Esophagus squamous epithelium (tissue), 5 donors: Measurements from ENCODE around the gene WDR38. TPM values are rescaled to one million over a fixed set of nuclear protein-coding genes. Genes with fewer than 3 reads are reported as not detected.

ENCODE experiments used
- DNase-seq: peaks from one replicate; lab custom pipeline; 2025; lab: John Stamatoyannopoulos, UW
- H3K27ac ChIP-seq, 4 donors: fragments of 200-600 bp; sonication (generic); one replicate each; pipeline ENCODE4 v1.5.1; 2016 to 2019; ENCODE audit warnings: mild to moderate bottlenecking in 1 of 4
- H3K27me3 ChIP-seq, 4 donors: fragments of 200-600 bp; sonication (generic); 1 replicate in 3 of 4; 2 replicates in 1 of 4; pipeline versions ENCODE4 v1.5.1 to v1.6.0; 2017 to 2021; ENCODE audit warnings: antibody characterized with exemption in 1 of 4
- H3K36me3 ChIP-seq, 3 donors: fragments of 200-600 bp; sonication (generic); one replicate each; pipeline ENCODE4 v1.5.1; 2016 to 2019
- H3K4me1 ChIP-seq, 3 donors: fragments of 200-600 bp; sonication (generic); one replicate each; pipeline ENCODE4 v1.5.1; 2017 to 2019
- H3K4me3 ChIP-seq, 4 donors: fragments of 200-600 bp; sonication (generic); 1 replicate in 3 of 4; 2 replicates in 1 of 4; pipeline ENCODE4 v1.5.1; 2016 to 2019; ENCODE audit warnings: mild to moderate bottlenecking in 2 of 4, moderate library complexity in 1 of 4
- H3K9me3 ChIP-seq, 3 donors: fragments of 200-600 bp; sonication (generic); one replicate each; pipeline ENCODE4 v1.5.1; 2016 to 2019
- CTCF ChIP-seq, 6 experiments: fragments of 450-650 bp in 4 of 6; fragments of 200-600 bp in 2 of 6; sonication (generic) in 2 of 6; IDR thresholded peaks; one replicate each; pipeline ENCODE4 v1.5.1; 2016 to 2019; ENCODE audit warnings: antibody characterized with exemption in 6 of 6, mild to moderate bottlenecking in 4 of 6, moderate library complexity in 4 of 6
- POLR2A ChIP-seq, 4 donors: fragments of 450-650 bp; IDR thresholded peaks; one replicate each; pipeline ENCODE4 v1.6.1; 2017; ENCODE audit warnings: antibody characterized with exemption in 4 of 4, mild to moderate bottlenecking in 4 of 4, moderate library complexity in 3 of 4
- WGBS, 2 donors: methylation state at CpG; one replicate each; pipeline ENCODE4 v1.1.5; 2018; 5-methylcytosine and 5-hydroxymethylcytosine counted together
- intact Hi-C: fragments of 100-400 bp; cut with DNase I; formaldehyde crosslinking; loops from one replicate; pipeline ENCODE4 v1.15.0; 2022
- total RNA-seq, 4 donors: library from RNA; depleted of rRNA; stranded (reverse); fragments of >200 nt; gene quantifications; one replicate each; pipeline ENCODE4 v1.1.0, GENCODE V29; 2016
- donor health status: DM: yes; HTN: yes; CAD: no.

WDR38 gene
- total RNA-seq, 4 donors from 2014 or later: not detected

DNA sequence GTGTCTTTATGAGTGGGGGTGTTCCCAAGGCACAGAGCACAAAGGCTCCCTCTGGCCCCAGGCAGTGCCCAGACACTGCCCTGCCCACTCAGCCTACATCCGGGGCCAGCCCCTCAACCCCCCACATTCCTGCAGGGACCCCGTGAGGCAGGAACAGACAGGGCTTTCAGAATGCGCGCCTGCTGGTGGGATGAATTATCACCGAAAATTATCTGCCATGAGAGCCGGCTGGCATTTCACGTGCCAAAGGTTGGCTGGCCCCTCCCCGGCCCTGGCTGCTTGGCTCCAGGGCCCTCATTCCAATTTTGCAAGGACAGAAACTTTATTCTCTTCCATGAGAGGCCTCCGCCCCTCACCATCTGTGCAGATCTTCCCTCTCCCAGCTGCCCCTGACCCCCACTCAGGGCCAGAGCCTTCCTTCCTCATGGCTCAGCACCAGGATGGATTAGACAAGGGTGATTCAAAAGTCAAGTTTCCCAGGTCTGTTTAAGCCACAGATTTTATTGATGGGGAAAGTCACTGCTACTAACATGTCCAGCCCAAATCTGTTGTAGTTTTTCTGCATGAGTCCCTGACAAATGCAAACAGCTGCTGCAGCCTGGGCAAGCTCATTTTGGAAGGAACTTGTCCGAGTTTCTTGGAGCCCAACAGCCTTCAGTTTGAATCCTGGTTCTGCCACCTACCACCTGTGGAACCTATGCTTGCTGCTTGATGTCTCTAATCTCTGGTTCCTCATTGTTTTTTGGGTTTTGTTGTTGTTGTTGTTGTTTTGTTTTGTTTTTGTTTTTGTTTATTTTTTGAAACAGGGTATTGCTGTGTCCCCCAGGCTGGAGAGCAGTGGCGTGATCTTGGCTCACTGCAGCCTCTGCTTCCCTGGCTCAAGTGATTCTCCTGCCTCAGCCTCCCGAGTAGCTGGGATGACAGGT is 32.3 kb upstream of the WDR38 start:
- peak overlapping the region; percentile 17 to 94 (median 71) for H3K27ac ChIP-seq
- H3K4me3 ChIP-seq: no peak overlapping the region
- 58 to 60% methylated on average over 3 to 5 of the region's 12 CpGs for WGBS, 2 donors
- intact Hi-C loops: no loop called here
- H3K27me3 ChIP-seq: no peaks in the 10 kb centered on the region
- no peaks in the 10 kb centered on the region for H3K36me3 ChIP-seq
- no peaks in the 10 kb centered on the region for H3K9me3 ChIP-seq
- no peak for TF ChIP-seq POLR2A (IDR thresholded peaks at IDR 0.05)
- TF ChIP-seq CTCF (IDR thresholded peaks at IDR 0.05): peak in 2 of 6 experiments; percentile 4 to 44
- no peak for DNase-seq
- H3K4me1 ChIP-seq: peaks cover 22 to 51% (median 28%) of the 10 kb centered on the region in 3 donors

DNA sequence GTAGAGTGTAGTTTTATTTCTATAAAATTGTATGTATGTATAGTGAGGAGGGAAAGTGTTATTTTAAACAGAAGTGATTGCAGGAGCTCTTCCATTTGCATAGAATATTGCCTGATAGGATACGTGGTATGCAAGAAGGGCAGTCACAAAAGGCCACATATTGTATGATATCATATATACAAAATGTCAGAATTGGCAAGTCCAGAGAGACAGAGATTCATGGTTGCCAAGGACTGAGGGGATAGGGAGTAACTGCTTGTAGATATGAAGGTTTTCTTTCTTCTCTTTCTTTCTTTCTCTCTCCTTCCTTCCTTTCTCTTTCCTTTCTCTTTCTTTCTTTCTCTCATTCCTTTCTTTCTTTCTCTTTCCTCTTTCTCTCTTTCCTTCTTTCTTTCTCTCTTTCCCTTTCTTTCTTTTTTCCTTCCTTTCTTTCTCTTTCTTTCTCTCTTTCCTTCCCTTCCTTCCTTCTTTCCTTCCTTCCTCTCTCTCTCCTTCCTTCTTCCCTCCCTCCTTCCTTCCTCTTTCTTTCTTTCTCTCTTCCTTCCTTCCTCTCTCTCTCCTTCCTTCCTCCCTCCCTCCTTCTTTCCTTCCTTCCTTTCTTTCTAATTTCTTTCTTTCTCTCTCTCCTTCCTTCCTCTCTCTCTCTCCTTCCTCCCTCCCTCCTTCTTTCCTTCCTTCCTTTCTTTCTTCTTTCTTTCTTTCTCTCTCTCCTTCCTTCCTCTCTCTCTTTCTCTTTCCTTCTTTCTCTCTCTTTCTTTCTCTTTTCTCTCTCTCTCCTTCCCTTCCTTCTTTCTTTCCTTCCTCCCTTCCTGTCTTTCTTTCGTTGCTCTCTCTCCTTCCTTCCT is 24.5 kb upstream of the WDR38 start:
- WGBS, 2 donors: 27 to 31% methylated on average over 2 of the region's 2 CpGs
- TF ChIP-seq CTCF (IDR thresholded peaks at IDR 0.05) (no peak), POLR2A (IDR thresholded peaks at IDR 0.05) (no peak)
- no peaks in the 10 kb centered on the region for H3K36me3 ChIP-seq
- H3K27me3 ChIP-seq: no peaks in the 10 kb centered on the region
- no peak overlapping the region for H3K4me3 ChIP-seq
- H3K4me1 ChIP-seq: peaks cover 0 to 28% (median 17%) of the 10 kb centered on the region in 3 donors
- DNase-seq: no peak
- no peak overlapping the region for H3K27ac ChIP-seq
- intact Hi-C loops: no loop called here
- H3K9me3 ChIP-seq: no peaks in the 10 kb centered on the region

- H3K4me3 ChIP-seq: no peak overlapping the region
- no peaks in the 10 kb centered on the region for H3K27me3 ChIP-seq
- no peak for DNase-seq
- peaks cover under 1 to 34% (median 21%) of the 10 kb centered on the region in 3 donors for H3K4me1 ChIP-seq
- no peaks in the 10 kb centered on the region for H3K36me3 ChIP-seq
- intact Hi-C loops: no loop called here
- no peak overlapping the region for H3K27ac ChIP-seq
- no peaks in the 10 kb centered on the region for H3K9me3 ChIP-seq
- TF ChIP-seq POLR2A (IDR thresholded peaks at IDR 0.05): no peak
- no peak for TF ChIP-seq CTCF (IDR thresholded peaks at IDR 0.05)
- WGBS, 2 donors: 39 to 55% methylated on average over 4 to 5 of the region's 5 CpGs
Measured at GRCh38 chr9:124829334-124829669, 24.0 kb upstream of the WDR38 start.

DNA sequence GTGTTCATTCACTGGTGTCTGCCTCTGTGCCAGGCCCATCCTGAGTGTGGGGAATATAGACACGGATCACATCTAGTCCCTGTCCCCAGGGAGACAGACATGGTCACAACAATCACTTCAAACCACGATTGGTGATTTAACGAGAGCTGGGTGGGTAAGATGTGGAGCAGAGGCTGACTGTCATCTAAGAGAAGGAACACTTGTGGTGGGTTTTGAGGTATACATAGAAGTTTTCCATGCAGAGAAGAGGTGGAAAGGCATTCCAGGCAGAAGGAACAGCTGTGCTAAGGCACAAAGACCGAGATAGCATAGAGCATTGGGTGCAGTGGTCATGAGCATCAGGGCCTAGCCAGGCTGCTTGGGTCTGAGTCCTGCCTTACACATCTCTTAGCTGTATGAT is 22.7 kb upstream of the WDR38 start:
- 62 to 84% methylated on average over 4 of the region's 4 CpGs for WGBS, 2 donors
- TF ChIP-seq POLR2A (IDR thresholded peaks at IDR 0.05): no peak
- no peak for TF ChIP-seq CTCF (IDR thresholded peaks at IDR 0.05)

More for the DNA sequence above, 22.7 kb upstream of the WDR38 start:
- Histone ChIP-seq H3K36me3 (no peaks in the 10 kb centered on the region), H3K9me3 (no peaks in the 10 kb centered on the region), H3K27ac (no peak overlapping the region), H3K4me3 (no peak overlapping the region), H3K4me1 (peaks cover 12 to 46% (median 34%) of the 10 kb centered on the region in 3 donors), H3K27me3 (no peaks in the 10 kb centered on the region)
- no peak for DNase-seq
- intact Hi-C loops: no loop called here
